H7 (cell line): Measurements from ENCODE around the gene NTF4. TPM values are rescaled to one million over a fixed set of nuclear protein-coding genes. Genes with fewer than 3 reads are reported as not detected.
"Not testable (repeated sequence)": the region's sequence is repeated elsewhere in the genome, so short reads cannot be mapped to it uniquely, and the experiment has no call there.

ENCODE experiments used
- DNase-seq: peaks from one replicate; pipeline ENCODE4 v3.0.0; 2012
- H3K27me3 ChIP-seq: 2 replicates; pipeline ENCODE4 v1.6.0; 2011; ENCODE audit warnings: mild to moderate bottlenecking, low read length; ENCODE audit not compliant: control insufficient read depth, insufficient read depth
- H3K36me3 ChIP-seq: replicated peaks from 2 replicates; pipeline ENCODE4 v1.5.1; 2011; ENCODE audit warnings: low read length; ENCODE audit not compliant: control insufficient read depth, insufficient read depth
- H3K4me3 ChIP-seq: 2 replicates; pipeline ENCODE4 v1.5.1; 2011; ENCODE audit warnings: low read depth, mild to moderate bottlenecking, control low read depth, low read length, moderate library complexity; ENCODE audit not compliant: insufficient read depth
- total RNA-seq: library from RNA; depleted of rRNA; stranded (reverse); fragments of >200 nt; shearing (Covaris generic); gene quantifications from 2 replicates; pipeline ENCODE4 v1.2.3, GENCODE V29; 2014

NTF4 gene
- total RNA-seq, 1 experiment from 2014 or later, result 1.2 TPM

DNA sequence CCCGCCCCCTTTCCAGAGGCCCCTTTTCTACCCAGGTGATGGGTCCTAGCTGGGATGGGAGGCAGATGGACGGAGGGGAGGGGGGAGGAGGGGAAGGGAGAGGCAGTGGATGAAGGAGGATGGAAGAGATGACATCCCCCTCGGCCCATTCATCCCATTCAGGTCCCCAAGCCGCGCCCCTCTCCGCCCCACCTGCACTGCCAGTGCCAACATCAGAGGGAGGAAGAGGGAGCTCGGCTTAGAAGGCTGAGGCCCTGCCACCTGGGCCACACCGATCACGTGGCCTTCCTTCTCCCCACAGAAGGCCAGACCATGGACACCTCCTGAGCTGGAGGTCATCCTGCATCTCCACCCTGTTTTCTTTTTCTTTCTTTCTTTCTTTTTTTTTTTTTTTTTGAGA is 35.9 kb downstream of the NTF4 start:
- H3K36me3 ChIP-seq, H3K27me3 ChIP-seq, DNase-seq, H3K4me3 ChIP-seq: not testable (repeated sequence)

DNA sequence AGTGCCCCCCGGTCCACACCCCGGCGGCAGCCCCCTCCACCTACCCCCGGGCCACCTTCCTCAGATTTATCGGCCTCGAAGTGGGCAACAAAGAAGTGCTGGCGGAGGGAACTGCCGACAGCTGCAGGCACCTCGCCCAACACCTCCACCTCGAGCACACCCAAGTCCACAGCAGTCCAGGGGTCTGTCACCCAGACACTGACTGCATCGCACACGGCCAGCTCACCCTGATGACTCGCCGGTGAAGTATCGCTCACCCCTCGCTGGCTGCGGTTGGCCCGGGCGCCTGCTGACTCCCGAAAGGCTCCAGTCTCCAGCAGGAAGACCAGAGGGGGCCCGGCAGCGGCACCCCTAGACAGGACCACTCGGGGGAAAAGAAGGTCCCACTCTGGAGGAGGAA is 39.0 kb downstream of the NTF4 start:
- not testable (repeated sequence) for DNase-seq, H3K27me3 ChIP-seq, H3K36me3 ChIP-seq, H3K4me3 ChIP-seq

DNA sequence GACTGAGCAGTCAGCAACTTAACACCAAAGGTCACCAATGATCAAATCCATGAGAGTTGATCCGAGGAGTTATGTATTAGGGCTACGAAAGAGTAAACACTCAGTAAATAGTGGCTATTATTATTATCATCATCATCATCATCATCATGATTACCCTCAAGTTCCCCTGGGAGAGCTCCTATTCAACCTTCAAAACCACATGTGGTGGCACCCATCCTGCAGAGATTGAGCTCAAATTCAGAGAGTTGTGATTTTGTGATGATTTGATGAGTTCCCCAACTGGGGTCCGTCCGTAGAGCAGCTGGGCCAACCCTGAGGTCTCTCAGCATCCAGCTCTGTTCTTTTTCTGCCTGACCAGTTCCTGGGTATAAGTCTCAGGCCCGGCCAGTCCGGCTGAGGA is 39.5 kb downstream of the NTF4 start:
- not testable (repeated sequence) for DNase-seq, H3K36me3 ChIP-seq, H3K4me3 ChIP-seq
- peaks cover 11% of the 10 kb centered on the region for H3K27me3 ChIP-seq

DNA sequence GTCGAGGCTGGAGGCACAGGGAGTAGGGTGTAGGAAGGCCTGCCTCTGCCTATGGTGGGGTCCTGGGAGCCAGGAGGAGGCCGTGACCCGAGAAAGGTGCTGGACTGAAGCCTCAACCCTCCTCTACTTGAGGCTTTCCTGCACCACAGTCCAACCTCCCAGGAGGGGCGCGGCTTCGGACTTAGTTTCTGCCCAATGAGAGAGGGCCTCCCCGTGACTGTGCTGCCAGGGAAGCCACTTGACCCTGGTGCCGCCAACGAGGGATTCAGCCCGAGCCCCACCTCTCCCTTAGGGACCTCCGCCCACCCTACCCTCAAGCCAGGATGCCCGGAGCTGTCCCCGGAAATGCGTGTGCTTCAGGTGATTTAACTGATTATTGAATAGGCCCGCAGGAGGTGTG is 40.4 kb downstream of the NTF4 start, which contains the start of gene CGB3:
TSS of gene CGB3 (minus strand) at position 101 of the 400 bp plus-strand sequence. CDS start 362 bp downstream, outside the sequence.
- DNase-seq, H3K36me3 ChIP-seq, H3K4me3 ChIP-seq: not testable (repeated sequence)
- peaks cover 12% of the 10 kb centered on the region for H3K27me3 ChIP-seq

DNA sequence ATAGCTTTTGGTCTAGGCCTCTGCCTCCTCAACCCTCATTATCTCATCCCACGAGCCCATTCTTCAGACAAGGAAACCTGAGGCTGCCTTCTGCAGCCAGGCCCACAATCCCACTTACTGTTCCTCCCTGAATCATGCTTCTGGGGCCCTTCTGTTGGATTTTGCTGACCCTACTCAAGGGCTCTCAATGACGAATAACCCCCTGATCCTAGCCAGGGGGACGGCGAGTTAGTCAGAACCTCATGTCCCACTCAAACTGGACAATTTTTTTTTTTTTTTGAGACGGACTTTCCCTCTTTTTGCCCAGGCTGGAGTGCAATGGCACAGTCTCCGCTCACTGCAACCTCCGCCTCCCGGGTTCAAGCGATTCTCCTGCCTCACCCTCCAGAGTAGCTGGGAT is 42.5 kb downstream of the NTF4 start:
- Histone ChIP-seq H3K36me3 (no peaks in the 10 kb centered on the region), H3K27me3 (peaks cover 30% of the 10 kb centered on the region), H3K4me3 (no peak overlapping the region)
- no peak for DNase-seq

DNA sequence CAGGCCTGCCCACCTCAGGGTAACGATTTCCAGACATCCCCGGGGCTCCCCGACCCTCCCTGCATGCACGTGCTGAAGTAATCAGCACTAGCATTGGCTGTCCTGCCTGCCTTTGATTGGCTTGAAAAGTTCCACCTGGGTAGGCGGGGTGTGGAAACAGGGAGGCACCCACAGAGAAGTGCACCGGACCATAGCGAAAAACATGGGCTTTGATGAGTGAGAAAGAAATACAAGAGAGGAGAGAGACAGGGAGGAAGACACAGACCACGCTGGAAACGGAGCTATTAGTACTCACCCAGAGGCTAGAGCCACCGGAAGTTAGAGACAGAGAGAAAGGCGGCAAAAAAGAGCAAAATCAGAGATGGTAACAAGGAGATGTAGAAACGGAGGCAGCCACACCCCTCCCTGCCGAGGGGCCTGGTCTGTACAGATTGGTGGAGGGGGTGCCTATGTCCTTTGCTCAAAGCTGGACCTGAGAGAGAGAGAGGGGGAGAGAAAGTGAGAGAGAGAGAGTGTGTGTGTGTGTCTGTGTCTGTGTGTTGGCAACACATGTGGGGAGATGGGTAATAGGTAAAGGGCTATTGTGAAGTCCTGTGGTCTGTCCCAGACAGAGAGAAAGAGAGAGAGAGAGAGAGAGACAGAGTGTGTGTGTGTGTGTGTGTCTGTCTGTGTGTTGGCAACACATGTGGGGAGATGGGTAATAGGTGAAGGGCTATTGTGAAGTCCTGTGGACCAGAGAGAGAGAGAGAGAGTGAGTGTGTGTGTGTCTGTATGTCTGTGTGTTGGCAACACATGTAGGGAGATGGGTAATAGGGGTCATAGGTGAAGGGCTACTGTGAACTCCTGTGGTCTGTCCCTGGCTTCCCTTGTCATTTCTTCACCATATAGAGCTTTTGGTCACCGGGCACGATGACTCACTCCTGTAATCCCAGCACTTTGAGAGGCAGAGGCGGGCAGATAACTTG is 43.4 kb downstream of the NTF4 start:
- peaks cover 30% of the 10 kb centered on the region for H3K27me3 ChIP-seq
- H3K36me3 ChIP-seq, result peaks cover under 1% of the 10 kb centered on the region; the same call in 1 of the 2 replicates
- no peak overlapping the region for H3K4me3 ChIP-seq
- DNase-seq, result peak; percentile 74

DNA sequence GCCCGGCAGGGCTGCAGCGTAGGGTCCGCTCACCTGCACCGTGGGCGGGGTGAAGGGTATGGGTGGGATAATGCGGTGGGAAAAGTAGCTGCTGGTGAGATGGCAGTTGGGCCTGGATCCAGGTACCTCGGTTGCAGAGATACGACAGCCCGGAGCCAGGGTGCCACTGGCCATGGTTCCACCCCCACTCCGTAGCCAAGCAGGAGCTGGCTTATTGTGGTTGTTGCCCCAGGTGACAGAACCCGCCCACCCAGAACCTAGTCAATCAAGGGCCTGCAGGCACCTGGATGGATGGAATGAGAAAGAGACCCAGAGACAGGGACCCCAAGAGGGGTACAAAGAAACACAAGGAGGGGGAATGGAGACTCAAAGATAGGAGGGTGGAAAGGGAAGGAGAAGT is 44.3 kb downstream of the NTF4 start:
- Histone ChIP-seq H3K27me3 (peaks cover 30% of the 10 kb centered on the region), H3K36me3 (peaks cover 4% of the 10 kb centered on the region), H3K4me3 (no peak overlapping the region)
- DNase-seq, result peak; percentile 81

DNA sequence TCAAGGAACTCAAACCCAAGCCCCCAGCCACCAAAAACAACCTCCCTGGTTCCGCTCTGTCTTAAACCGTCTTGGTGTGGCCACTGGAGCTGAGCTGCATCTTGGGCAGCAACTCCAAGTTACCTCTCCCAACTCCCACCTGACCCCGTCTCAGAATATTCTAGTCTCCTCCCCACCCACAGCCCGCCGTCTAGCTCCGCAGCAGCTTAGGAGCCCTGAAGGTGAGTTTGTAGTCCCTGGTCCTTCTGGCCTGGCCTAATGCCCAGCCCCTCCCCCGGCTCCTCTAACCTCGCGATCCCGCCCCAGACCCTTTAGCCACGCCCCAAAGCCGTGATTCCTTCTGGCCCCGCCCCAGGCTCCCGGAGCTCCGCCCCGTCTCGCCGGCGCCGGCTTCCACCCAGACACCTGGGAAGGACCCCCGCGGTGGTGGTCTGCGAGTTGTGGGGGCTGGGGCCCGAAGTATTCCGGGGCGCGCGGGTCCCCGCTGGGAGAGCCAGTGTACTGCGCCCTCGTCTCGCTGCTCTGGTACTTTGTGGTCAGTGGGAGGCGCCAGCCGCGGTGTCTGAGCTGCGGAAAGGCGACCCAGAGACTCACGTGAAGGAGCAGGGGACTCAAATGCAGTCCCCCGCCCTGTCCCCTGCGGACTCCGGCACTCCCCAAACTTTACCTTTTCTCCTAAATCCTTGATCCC is 45.2 kb downstream of the NTF4 start:
- H3K36me3 ChIP-seq, result peaks cover 8% of the 10 kb centered on the region
- DNase-seq, result peak; percentile 97
- peaks cover 30% of the 10 kb centered on the region for H3K27me3 ChIP-seq
- peak overlapping the region; percentile 57 for H3K4me3 ChIP-seq

DNA sequence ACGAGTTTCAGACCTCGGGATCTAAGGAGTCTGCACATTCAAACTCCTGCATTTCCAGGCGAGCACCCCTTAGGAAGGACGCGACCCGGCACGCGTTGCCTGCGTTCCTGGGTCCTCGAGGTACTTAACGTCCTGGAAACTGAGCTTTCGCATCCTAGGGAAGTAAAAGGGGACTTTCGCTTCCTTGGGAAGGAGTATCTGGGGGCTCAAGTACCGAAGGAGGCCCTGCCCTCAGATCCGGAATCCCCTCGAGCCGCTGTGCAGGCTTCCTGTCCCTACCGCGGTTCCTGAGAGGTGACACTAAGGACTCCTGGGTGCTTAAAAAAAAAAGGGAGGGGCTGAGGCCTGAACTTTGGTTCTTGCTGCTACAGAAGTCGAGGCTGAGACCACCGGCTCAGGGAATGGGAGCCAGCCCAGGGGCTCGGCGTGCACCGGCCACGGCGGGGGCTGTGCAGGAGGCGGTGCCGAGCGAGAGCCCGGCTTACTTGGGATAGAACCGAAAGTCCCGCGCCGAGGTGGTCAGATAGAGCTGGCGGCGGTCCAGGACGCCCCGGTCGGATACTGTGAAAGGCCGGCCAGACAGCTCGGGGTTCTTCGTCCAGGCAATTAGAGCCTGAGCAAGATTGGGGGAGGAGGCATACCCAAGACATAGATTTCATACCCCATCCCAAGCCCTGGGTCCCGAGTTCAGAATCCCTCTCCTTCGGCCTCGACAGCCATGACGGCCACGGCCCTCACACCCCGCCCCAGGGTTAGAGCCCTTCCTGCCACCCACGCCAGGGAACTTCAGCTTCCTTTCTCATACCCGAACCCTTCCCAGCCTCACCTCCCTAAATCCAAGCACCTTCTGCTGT is 46.0 kb downstream of the NTF4 start:
- Histone ChIP-seq H3K36me3 (peaks cover 14% of the 10 kb centered on the region), H3K4me3 (peak overlapping the region; percentile 45), H3K27me3 (peaks cover 30% of the 10 kb centered on the region)
- DNase-seq, result peak; percentile 38

DNA sequence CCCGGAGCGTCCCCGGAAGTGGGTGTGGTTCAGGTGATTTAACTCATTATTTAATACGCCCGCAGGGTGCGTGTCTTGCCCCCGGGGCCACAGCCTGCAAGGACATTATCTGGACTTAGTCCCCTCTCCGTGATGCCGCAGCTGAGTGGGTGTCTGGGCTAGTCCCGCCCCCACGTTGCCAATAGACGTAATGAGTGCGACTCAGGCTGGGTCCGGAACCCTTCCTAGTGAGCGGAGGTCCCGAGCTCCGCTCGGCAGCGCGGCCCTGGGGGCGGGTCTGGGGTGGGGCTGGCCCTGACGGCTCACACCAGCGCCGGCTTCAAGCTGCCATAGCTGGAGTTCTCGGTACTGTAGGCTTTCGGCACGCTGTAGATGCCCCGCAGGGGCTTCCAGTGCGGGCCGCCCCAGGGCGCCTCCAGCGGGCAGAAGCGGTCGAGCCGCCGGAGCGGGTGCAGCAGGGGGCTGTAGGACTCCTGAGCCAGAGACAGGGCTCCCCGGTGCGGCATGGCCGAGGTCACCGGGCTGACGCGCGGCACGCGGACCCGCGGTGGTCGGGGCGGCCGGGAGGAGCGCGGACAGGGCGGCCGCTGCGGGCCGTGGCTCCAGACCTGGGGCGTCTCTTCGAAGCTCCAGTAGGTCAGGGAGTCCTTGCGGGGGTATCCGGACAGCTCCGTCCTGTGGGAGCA is 46.8 kb downstream of the NTF4 start:
- peak; percentile 89 for DNase-seq
- H3K27me3 ChIP-seq, result peaks cover 30% of the 10 kb centered on the region
- peak overlapping the region; percentile 45 for H3K4me3 ChIP-seq
- H3K36me3 ChIP-seq, result peaks cover 14% of the 10 kb centered on the region

DNA sequence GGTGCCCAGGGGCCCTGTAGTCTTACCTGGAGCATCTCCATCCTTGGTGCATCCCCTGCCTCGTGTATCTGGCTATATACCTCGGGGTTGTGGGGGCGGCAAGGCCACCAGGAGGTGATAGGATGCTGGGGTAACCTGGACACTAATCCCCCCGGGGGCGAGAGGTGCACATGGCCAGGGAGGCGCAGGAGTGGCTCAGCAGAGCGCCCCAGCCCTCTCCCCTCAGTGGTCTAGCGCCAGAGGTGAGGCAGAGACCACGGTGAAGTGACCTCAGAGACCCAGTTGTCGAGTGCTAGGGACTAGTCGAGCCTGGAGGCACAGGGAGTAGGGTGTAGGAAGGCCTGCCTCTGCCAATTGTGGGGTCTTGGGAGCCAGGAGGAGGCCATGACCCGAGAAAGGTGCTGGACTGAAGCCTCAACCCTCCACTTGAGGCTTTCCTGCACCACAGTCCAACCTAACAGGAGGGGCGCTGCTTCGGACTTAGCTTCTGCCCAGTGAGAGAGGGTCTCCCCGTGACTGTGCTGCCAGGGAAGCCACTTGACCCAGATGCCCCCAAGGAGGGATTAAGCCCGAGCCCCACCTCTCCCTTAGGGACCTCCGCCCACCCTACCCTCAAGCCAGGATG is 47.5 kb downstream of the NTF4 start, which contains the start of gene LHB:
TSS of gene LHB (minus strand) at position 51 of the 625 bp plus-strand sequence. CDS start at position 41, 10 bp downstream.
- Histone ChIP-seq H3K36me3 (peaks cover 17% of the 10 kb centered on the region), H3K4me3 (peak within 1 kb of the TSS; percentile 45), H3K27me3 (peaks cover 30% of the 10 kb centered on the region)
- peak; percentile 56 for DNase-seq

DNA sequence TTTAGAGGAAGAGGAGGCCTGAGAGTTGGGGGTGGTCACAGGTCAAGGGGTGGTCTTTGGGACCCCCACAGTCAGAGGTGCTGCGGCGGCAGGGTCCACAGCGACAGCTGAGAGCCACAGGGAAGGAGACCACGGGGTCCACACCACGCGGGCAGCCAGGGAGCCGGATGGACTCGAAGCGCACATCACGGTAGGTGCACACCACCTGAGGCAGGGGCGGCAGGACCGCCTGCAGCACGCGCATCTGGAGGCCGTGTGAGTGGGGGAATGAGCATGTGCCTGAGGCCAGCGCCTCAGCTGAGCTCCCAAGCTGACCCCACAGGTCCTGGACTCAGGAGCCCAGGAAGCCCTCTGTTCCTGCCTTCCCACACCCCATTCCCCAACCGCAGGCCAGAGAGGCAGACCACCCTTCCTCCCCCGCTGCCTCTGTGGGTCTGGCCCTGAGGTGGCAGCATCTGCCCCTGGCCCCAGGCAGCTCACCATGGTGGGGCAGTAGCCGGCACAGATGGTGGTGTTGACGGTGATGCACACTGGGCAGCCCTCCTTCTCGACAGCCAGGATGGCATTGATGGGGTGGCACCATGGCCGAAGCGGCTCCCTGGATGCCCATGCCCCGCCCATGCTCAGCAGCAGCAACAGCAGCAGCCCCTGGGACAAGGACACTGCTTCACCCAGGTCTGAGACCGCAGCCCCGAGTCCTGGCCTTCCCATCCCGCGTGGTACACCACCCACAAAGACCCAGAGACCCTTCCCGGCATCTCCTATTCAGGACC is 48.4 kb downstream of the NTF4 start:
- DNase-seq, result peak; percentile 39
- Histone ChIP-seq H3K4me3 (no peak overlapping the region), H3K36me3 (peaks cover 21% of the 10 kb centered on the region), H3K27me3 (peaks cover 26% of the 10 kb centered on the region)

DNA sequence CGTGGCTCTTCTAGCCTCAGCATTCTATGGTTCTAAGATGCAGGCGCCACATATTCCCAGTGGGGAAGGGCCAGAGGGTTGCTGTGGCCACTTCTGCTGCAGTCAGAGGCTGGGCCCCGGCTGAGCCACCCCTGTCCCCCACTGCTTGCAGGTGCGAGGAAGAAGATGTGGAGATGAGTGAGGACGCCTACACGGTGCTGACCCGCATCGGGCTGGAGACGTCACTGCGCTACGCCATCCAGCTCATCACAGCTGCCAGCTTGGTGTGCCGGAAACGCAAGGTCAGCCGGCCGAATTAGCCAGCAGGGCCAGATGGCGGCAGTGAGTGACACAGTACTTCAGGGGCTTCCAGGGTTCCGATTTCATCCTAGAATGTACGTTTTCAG is 49.8 kb downstream of the NTF4 start:
- H3K27me3 ChIP-seq, result peaks cover 18% of the 10 kb centered on the region
- no peak overlapping the region for H3K4me3 ChIP-seq
- peaks cover 27% of the 10 kb centered on the region for H3K36me3 ChIP-seq
- DNase-seq, result no peak
